ENCODE measurements around the gene MAPRE2.

GRCh38 chr18:35157181-35157580, 116.0 kb downstream of the MAPRE2 start:
- TF ChIP-seq SUZ12 (IDR thresholded peaks at IDR 0.05; ENCODE audit: extremely low read depth, insufficient read depth, insufficient read length) = no peak
- no peak for TF ChIP-seq ZNF274 (IDR thresholded peaks at IDR 0.05; ENCODE audit: low read depth, low read length)

Measured in NT2/D1 (cell line).